Glutamatergic neuron (in vitro differentiated cells): ENCODE results near the gene ZNF750. TPM values are rescaled to one million over a fixed set of nuclear protein-coding genes. Genes with fewer than 3 reads are reported as not detected.

Experiments used
- DNase-seq: peaks from one replicate; pipeline ENCODE4 v3.0.0; 2022
- H3K27ac Mint-ChIP-seq: one replicate; pipeline ENCODE4 v1.8.0; 2020; ENCODE audit warnings: mild to moderate bottlenecking, mixed read lengths, inconsistent platforms; ENCODE audit not compliant: unreplicated experiment
- H3K27me3 Mint-ChIP-seq: one replicate; pipeline ENCODE4 v1.8.0; 2020; ENCODE audit warnings: mild to moderate bottlenecking, moderate library complexity, mixed read lengths, inconsistent platforms; ENCODE audit not compliant: unreplicated experiment
- H3K36me3 Mint-ChIP-seq: one replicate; pipeline ENCODE4 v1.8.0; 2020; ENCODE audit warnings: mild to moderate bottlenecking, mixed read lengths, inconsistent platforms; ENCODE audit not compliant: unreplicated experiment
- H3K4me1 Mint-ChIP-seq: one replicate; pipeline ENCODE4 v1.8.0; 2020; ENCODE audit warnings: mild to moderate bottlenecking, low read depth, mixed read lengths, inconsistent platforms; ENCODE audit not compliant: unreplicated experiment
- H3K4me3 Mint-ChIP-seq: one replicate; pipeline ENCODE4 v1.8.0; 2020; ENCODE audit warnings: mild to moderate bottlenecking, mixed read lengths, inconsistent platforms; ENCODE audit not compliant: unreplicated experiment
- H3K9me3 Mint-ChIP-seq: one replicate; pipeline ENCODE4 v1.8.0; 2020; ENCODE audit warnings: mild to moderate bottlenecking, moderate library complexity, mixed read lengths, inconsistent platforms; ENCODE audit not compliant: unreplicated experiment
- CTCF ChIP-seq: fragments of 200-600 bp; sonication (generic); IDR thresholded peaks from one replicate; pipeline ENCODE4 v1.5.0; 2021; ENCODE audit not compliant: partially characterized antibody, unreplicated experiment
- total RNA-seq: library from RNA; stranded (reverse); fragmentation: NEBNext Ultra II Directional; extraction: Animal tissue kit (Norgen Biotek cat#: 25700); gene quantifications from one replicate; pipeline ENCODE4 v1.2.1, GENCODE V29; 2021; ENCODE audit not compliant: unreplicated experiment

ZNF750 gene
- total RNA-seq, 1 donor from 2014 or later: 1.4 TPM

DNA sequence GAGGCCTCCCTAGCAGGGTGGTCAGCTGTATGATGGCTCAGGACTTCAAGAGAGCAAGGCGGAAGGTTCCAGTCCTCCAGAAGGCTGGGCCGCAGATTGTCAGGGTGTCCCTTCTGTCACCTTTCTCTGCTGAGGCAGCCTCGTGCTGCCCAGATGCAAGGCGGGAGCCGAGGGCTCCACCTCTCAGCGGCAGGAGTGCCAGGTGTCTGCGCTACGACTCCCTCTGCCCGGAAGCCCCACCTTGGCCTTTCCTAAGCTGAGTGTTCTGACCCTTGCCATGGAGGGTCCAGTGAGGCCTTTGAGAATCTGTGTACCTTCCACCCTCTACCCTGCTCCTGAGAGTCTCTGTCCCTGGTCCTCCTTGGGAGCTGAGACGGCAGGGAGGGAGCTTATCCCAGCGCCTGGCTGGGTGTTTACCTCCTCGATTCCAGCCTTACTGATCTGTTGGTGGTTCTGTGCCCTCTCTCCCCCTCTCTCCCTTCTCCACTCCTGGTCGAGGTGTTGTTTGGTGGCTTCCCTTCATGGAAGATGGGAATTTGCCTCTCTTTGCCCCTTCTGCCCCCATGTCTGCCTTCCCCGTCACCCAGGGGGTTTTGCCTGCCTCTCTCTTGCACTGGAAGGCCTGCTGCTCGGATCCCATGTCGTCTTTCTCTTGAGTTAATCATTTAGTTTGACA is 2.2 kb upstream of the ZNF750 start:
- no peak overlapping the region for H3K4me3 Mint-ChIP-seq
- peak overlapping the region; percentile 75 for H3K27ac Mint-ChIP-seq
- no peak for TF ChIP-seq CTCF
- H3K36me3 Mint-ChIP-seq: no peaks in the 10 kb centered on the region
- no peak for DNase-seq
- H3K4me1 Mint-ChIP-seq: peaks cover 26% of the 10 kb centered on the region
- H3K9me3 Mint-ChIP-seq: peaks cover 2% of the 10 kb centered on the region
- H3K27me3 Mint-ChIP-seq: peaks cover 4% of the 10 kb centered on the region

GRCh38 chr17:82840431-82840831 is 609 bp upstream of the ZNF750 start:
- H3K27ac Mint-ChIP-seq: peak overlapping the region; percentile 55
- H3K36me3 Mint-ChIP-seq: no peaks in the 10 kb centered on the region
- TF ChIP-seq CTCF: no peak
- peaks cover 2% of the 10 kb centered on the region for H3K9me3 Mint-ChIP-seq
- peaks cover 4% of the 10 kb centered on the region for H3K27me3 Mint-ChIP-seq
- H3K4me1 Mint-ChIP-seq: peaks cover 36% of the 10 kb centered on the region
- H3K4me3 Mint-ChIP-seq: peak overlapping the region; percentile 49
- DNase-seq: no peak

DNA sequence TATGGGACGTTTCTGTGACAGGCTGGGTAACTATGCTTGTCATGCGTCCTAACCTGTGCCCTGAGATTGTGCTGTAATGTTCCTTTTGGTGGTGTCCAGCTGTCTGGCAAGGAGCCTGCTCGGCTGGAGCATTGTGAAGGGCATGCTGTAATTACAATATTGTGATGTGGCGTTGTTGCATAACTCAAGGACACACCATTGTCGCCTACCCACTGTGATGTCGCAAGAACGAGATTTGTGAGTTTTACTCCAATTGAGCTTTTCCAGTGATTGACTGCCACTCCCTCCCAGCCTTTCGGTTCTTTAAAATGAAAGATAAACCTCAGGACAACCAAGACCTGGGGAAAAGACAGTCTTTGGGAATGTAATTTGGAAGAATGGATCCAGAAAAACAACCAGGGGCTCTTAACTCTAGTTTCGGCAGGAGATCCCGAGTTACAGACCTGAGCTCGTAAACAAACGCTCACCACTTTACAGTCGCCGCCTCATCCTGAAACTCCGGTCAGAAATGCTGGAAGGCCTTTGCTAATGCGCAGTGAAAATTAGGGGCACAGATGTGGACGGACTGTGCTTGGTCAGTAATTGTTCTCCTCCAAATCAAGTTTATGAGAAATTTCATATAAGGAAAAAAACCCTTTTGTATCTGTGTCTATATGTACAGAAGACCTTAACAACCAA is 1.3 kb downstream of the ZNF750 start:
- no peak for TF ChIP-seq CTCF
- no peak for DNase-seq
- no peaks in the 10 kb centered on the region for H3K9me3 Mint-ChIP-seq
- H3K4me3 Mint-ChIP-seq: peak overlapping the region; percentile 16
- peaks cover 31% of the 10 kb centered on the region for H3K4me1 Mint-ChIP-seq
- no peak overlapping the region for H3K27ac Mint-ChIP-seq
- H3K27me3 Mint-ChIP-seq: peaks cover 4% of the 10 kb centered on the region
- no peaks in the 10 kb centered on the region for H3K36me3 Mint-ChIP-seq

- no peaks in the 10 kb centered on the region for H3K9me3 Mint-ChIP-seq
- DNase-seq: no peak
- peak overlapping the region; percentile 72 for H3K27ac Mint-ChIP-seq
- H3K36me3 Mint-ChIP-seq: no peaks in the 10 kb centered on the region
- peaks cover 33% of the 10 kb centered on the region for H3K4me1 Mint-ChIP-seq
- peak overlapping the region; percentile 16 for H3K4me3 Mint-ChIP-seq
- H3K27me3 Mint-ChIP-seq: peaks cover 4% of the 10 kb centered on the region
- no peak for TF ChIP-seq CTCF
These were observed 2.1 kb downstream of the ZNF750 start for GRCh38 chr17:82837586-82838320.
